Colonic mucosa (tissue), 4 donors: Measurements from ENCODE around the gene SELENOT. TPM values are rescaled to one million over a fixed set of nuclear protein-coding genes. Genes with fewer than 3 reads are reported as not detected.

ENCODE experiments used
- DNase-seq: peaks from one replicate; pipeline ENCODE4 v3.0.0-alpha.2; 2020
- H3K27ac ChIP-seq: fragments of 200-600 bp; one replicate; pipeline ENCODE4 v1.8.0; 2021
- H3K27me3 ChIP-seq: fragments of 200-600 bp; one replicate; pipeline ENCODE4 v1.8.0; 2021
- H3K36me3 ChIP-seq: fragments of 200-600 bp; one replicate; pipeline ENCODE4 v1.8.0; 2021
- H3K4me1 ChIP-seq: fragments of 200-600 bp; one replicate; pipeline ENCODE4 v1.8.0; 2021; ENCODE audit warnings: mild to moderate bottlenecking
- H3K4me3 ChIP-seq: fragments of 200-600 bp; one replicate; pipeline ENCODE4 v1.8.0; 2021
- H3K9ac ChIP-seq, 2 donors: one replicate each; pipeline ENCODE4 v1.7.0; 2013; ENCODE audit warnings: control low read depth in 2 of 2, low read depth in 2 of 2, low read length in 2 of 2
- H3K9me3 ChIP-seq: fragments of 200-600 bp; one replicate; pipeline ENCODE4 v1.8.0; 2021
- intact Hi-C: fragments of 100-400 bp; cut with DNase I; formaldehyde crosslinking; loops from one replicate; pipeline ENCODE4 v1.14.1; 2022
- total RNA-seq, 2 donors: library from RNA; stranded (reverse); fragmentation: NEBNext Ultra II Directional in 1 of 2; extraction: Animal tissue kit (Norgen Biotek cat#: 25700) in 1 of 2; gene quantifications; one replicate each; pipeline ENCODE4 v1.2.1, GENCODE V29; 2021
- TF ChIP-seq, protein P1 (sequence below): fragments of 200-600 bp; IDR thresholded peaks from one replicate; pipeline ENCODE4 v1.8.0; 2022; ENCODE audit warnings: antibody characterized with exemption, mild to moderate bottlenecking
- donor health status: healthy.
- donor health status: DM: no; HTN: no; CAD: no.
- donor health status: DM: no; HTN: no; CAD: no.

The SELENOT gene
- total RNA-seq, 2 donors from 2014 or later: 114 to 117 TPM

DNA sequence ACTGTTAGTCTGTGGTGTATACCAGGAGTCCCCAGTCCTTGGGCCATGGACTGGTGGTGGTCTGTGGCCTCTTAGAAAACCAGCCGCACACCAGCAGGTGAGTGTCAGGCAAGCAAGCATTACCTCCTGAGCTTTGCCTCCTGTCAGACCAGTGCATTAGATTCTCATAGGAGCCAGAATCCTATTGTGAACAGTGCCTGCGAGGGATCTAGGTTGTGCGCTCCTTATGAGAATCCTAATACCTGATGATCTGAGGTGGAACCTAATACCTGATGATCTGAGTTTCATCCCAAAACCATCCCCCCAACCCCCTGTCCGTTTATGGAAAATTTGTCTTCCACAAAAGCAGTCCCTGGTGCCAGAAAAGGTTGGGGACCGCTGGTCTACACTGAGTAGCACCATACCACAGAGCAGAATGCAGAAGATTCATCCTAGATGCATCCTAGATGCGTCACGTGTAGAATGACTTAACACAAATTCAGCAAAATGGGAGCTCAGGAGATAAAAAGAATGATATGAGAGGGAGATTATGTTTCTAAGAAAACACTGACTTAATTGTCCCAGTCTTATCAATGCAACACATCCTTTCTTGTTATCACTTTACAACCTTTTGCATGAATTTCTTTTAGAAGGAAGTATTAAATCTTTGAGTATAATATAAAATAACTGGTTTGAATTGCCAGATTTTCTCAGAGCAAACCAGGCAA lies 28.5 kb downstream of the SELENOT start:
- Histone ChIP-seq H3K9me3 (no peaks in the 10 kb centered on the region), H3K4me3 (no peak overlapping the region), H3K9ac (no peak overlapping the region), H3K36me3 (no peaks in the 10 kb centered on the region), H3K27ac (no peak overlapping the region), H3K27me3 (no peaks in the 10 kb centered on the region), H3K4me1 (no peaks in the 10 kb centered on the region)
- TF ChIP-seq, protein P1, sequence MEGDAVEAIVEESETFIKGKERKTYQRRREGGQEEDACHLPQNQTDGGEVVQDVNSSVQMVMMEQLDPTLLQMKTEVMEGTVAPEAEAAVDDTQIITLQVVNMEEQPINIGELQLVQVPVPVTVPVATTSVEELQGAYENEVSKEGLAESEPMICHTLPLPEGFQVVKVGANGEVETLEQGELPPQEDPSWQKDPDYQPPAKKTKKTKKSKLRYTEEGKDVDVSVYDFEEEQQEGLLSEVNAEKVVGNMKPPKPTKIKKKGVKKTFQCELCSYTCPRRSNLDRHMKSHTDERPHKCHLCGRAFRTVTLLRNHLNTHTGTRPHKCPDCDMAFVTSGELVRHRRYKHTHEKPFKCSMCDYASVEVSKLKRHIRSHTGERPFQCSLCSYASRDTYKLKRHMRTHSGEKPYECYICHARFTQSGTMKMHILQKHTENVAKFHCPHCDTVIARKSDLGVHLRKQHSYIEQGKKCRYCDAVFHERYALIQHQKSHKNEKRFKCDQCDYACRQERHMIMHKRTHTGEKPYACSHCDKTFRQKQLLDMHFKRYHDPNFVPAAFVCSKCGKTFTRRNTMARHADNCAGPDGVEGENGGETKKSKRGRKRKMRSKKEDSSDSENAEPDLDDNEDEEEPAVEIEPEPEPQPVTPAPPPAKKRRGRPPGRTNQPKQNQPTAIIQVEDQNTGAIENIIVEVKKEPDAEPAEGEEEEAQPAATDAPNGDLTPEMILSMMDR: no peak
- intact Hi-C loops: no loop called here
- DNase-seq: no peak

DNA sequence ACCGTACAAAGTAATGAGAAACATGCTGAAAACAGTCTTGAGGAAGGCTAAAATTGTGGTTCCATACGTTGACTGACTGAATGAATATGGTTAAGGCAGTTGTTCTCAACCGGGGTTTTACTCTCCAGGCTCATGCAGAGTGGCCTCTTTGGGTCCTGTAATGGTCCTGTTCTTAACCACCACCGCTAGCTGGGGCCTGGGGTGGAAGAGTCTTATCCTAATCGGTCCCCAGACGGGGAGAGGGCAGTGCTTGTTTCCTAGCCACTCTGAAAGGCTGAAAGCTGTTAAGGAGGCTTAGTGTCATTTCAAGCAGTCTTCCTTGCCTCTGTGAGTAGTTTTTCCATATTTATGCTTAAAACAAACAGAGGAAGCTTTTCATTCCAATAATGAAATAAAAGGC lies 32.0 kb downstream of the SELENOT start:
- Histone ChIP-seq H3K27me3 (no peaks in the 10 kb centered on the region), H3K27ac (no peak overlapping the region), H3K4me1 (no peaks in the 10 kb centered on the region), H3K9ac (no peak overlapping the region), H3K9me3 (no peaks in the 10 kb centered on the region), H3K4me3 (no peak overlapping the region), H3K36me3 (no peaks in the 10 kb centered on the region)
- TF ChIP-seq, protein P1: no peak
- intact Hi-C loops: no loop called here
- no peak for DNase-seq

- no peak overlapping the region for H3K27ac ChIP-seq
- no peaks in the 10 kb centered on the region for H3K4me1 ChIP-seq
- TF ChIP-seq, protein P1: no peak
- no peak overlapping the region for H3K4me3 ChIP-seq
- no peak for DNase-seq
- intact Hi-C loops: no loop called here
- no peaks in the 10 kb centered on the region for H3K9me3 ChIP-seq
- no peaks in the 10 kb centered on the region for H3K36me3 ChIP-seq
- no peaks in the 10 kb centered on the region for H3K27me3 ChIP-seq
- no peak overlapping the region for H3K9ac ChIP-seq
These were observed 32.4 kb downstream of the SELENOT start for GRCh38 chr3:150635526-150635925.

DNA sequence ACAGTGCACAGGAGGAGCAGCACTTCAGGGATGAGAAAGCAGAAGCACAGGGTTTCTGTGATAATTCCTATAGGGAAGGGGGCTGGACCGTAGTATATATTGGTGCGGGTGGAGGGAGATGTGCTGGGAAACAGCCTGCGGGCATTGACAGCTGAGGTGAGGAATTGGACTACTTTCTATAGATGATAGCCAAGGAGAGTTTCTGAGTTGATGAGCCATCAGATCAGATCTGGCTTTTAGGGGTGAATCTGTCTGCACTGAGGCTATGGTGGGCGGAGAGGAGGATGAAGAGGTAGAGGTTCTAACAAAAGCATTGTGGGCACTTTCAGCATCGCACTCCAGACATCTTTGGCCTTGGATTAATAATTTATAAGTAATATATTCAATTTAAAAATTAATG lies 33.1 kb downstream of the SELENOT start:
- intact Hi-C loops: no loop called here
- TF ChIP-seq, protein P1: no peak
- Histone ChIP-seq H3K27ac (no peak overlapping the region), H3K36me3 (no peaks in the 10 kb centered on the region), H3K9me3 (no peaks in the 10 kb centered on the region), H3K4me1 (no peaks in the 10 kb centered on the region), H3K9ac (no peak overlapping the region), H3K4me3 (no peak overlapping the region), H3K27me3 (no peaks in the 10 kb centered on the region)
- DNase-seq: no peak

DNA sequence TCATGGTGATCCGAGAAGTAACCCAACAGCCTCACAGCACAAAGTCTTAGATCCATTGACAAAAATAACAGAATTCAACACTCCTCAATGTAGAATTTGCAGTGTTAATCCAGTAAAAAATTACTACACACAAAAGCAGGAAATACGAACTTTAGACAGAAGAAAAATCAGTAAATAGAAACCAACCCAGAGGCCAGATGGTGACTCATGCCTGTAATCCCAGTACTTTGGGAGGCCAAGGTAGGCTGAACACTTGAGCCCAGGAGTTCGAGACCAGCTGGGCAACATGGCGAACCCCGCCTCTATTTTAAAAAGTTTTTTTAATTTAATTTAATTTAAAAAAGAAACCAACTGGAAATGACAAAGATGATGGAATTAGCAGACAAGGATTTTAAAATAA lies 36.1 kb downstream of the SELENOT start:
- Histone ChIP-seq H3K4me3 (no peak overlapping the region), H3K36me3 (no peaks in the 10 kb centered on the region), H3K9me3 (no peaks in the 10 kb centered on the region), H3K9ac (no peak overlapping the region), H3K27ac (no peak overlapping the region), H3K27me3 (no peaks in the 10 kb centered on the region), H3K4me1 (no peaks in the 10 kb centered on the region)
- no peak for DNase-seq
- TF ChIP-seq, protein P1: no peak
- intact Hi-C loops: no loop called here
